ENCODE measurements around the gene C10orf105. TPM values are rescaled to one million over a fixed set of nuclear protein-coding genes. Genes with fewer than 3 reads are reported as not detected.

Gene C10orf105
- total and polyA plus RNA-seq, 2 of the 13 experiments (the other 11 are each of a cell fraction or from before 2014, with no cell fraction given), result not detected

GRCh38 chr10:71766717-71767419 is 47.3 kb upstream of the C10orf105 start (continued):
- TF ChIP-seq, protein P1, sequence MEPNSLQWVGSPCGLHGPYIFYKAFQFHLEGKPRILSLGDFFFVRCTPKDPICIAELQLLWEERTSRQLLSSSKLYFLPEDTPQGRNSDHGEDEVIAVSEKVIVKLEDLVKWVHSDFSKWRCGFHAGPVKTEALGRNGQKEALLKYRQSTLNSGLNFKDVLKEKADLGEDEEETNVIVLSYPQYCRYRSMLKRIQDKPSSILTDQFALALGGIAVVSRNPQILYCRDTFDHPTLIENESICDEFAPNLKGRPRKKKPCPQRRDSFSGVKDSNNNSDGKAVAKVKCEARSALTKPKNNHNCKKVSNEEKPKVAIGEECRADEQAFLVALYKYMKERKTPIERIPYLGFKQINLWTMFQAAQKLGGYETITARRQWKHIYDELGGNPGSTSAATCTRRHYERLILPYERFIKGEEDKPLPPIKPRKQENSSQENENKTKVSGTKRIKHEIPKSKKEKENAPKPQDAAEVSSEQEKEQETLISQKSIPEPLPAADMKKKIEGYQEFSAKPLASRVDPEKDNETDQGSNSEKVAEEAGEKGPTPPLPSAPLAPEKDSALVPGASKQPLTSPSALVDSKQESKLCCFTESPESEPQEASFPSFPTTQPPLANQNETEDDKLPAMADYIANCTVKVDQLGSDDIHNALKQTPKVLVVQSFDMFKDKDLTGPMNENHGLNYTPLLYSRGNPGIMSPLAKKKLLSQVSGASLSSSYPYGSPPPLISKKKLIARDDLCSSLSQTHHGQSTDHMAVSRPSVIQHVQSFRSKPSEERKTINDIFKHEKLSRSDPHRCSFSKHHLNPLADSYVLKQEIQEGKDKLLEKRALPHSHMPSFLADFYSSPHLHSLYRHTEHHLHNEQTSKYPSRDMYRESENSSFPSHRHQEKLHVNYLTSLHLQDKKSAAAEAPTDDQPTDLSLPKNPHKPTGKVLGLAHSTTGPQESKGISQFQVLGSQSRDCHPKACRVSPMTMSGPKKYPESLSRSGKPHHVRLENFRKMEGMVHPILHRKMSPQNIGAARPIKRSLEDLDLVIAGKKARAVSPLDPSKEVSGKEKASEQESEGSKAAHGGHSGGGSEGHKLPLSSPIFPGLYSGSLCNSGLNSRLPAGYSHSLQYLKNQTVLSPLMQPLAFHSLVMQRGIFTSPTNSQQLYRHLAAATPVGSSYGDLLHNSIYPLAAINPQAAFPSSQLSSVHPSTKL (CRISPR knock-in tag; IDR thresholded peaks at IDR 0.05), result peak; percentile 72
- peak; percentile 40; the same call in 1 of the 2 replicates for TF ChIP-seq SP5 (CRISPR knock-in tag; IDR thresholded peaks at IDR 0.05; ENCODE audit: borderline replicate concordance, low read depth)
- peak; percentile 47; the same call in 1 of the 2 replicates for TF ChIP-seq SALL1 (CRISPR knock-in tag; IDR thresholded peaks at IDR 0.05)
- TF ChIP-seq STAT6 (CRISPR knock-in tag; IDR thresholded peaks at IDR 0.05; ENCODE audit: borderline replicate concordance), result 0 out of 2 replicates have a peak, but pooled peaks have one; percentile 30
- TF ChIP-seq TBX2 (CRISPR knock-in tag; IDR thresholded peaks at IDR 0.05; ENCODE audit: borderline replicate concordance), result peak; percentile 71
- TF ChIP-seq RXRB (CRISPR knock-in tag; IDR thresholded peaks at IDR 0.05; ENCODE audit: borderline replicate concordance), result peak; percentile 76; the same call in 1 of the 2 replicates
- peak; percentile 20; the same call in 1 of the 2 replicates for TF ChIP-seq DMAP1 (CRISPR knock-in tag; IDR thresholded peaks at IDR 0.05)
- TF ChIP-seq ISL2 (CRISPR knock-in tag; IDR thresholded peaks at IDR 0.05), result no peak
- no peak for TF ChIP-seq ZNF660 (CRISPR knock-in tag; IDR thresholded peaks at IDR 0.05; ENCODE audit: borderline replicate concordance, low read depth)
- TF ChIP-seq FOSL2 (CRISPR knock-in tag; IDR thresholded peaks at IDR 0.05), result peak; percentile 95
- no peak for TF ChIP-seq SNAPC2 (CRISPR knock-in tag; IDR thresholded peaks at IDR 0.05)
- TF ChIP-seq HNF4A (CRISPR knock-in tag; IDR thresholded peaks at IDR 0.05), result peak; percentile 24; the same call in 1 of the 2 replicates
- peak; percentile 63; the same call in 1 of the 2 replicates for TF ChIP-seq RFX1 (IDR thresholded peaks at IDR 0.05)
